Frontal cortex (tissue), 4 donors: ENCODE results near the gene TMPRSS9. TPM values are rescaled to one million over a fixed set of nuclear protein-coding genes. Genes with fewer than 3 reads are reported as not detected.

Experiments used
- DNase-seq, 2 donors: peaks; one replicate each; pipeline ENCODE4 v3.0.0; 2012; ENCODE audit warnings: low spot score in 2 of 2
- FAIRE-seq: peaks from 2 replicates; lab custom pipeline; 2012; peaks lifted over from hg19 to GRCh38; lab: Jason Lieb, UNC
- total RNA-seq: library from RNA; depleted of rRNA; stranded (reverse); fragments of >200 nt; gene quantifications from one replicate; pipeline ENCODE4 v1.2.3, GENCODE V29; 2014
- donor health status: control.
- donor health status: control.
- donor health status: control.

TMPRSS9 gene
- total RNA-seq = 0.41 TPM

DNA sequence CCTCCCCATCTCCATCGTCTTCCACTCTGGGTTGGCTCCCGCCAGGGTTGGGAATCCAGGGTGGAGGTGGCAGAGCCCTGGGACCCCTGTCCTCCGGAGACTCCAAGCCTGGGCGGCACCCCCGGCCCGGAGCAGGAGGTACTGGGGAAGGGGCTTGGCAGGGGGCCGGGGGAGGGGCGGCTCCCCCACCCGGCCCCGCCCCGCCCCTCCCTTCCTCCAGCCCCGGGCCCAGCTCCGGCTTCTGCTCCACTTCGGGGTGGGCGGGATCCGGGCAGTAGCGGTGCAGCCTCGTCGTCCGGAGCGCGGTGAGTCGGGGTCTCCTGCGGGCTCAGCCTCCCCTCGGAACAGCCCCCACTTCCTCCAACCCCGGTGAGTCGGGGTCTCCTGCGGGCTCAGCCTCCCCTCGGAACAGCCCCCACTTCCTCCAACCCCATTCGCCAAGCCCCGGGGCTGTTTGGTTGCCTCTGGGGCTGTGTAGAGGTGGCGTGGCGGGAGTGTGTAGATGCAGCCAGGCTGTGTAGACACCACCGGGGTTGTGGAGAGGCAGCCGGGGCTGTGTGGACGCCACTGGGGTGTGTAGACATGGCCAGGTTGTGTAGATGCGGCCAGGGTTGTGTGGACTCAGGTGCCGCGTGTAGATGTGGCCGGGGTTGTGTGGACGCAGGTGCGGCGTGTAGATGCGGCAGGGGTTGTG lies at the start of gene TMPRSS9:
TMPRSS9 (plus strand) TSS at position 274 of the 694 bp plus-strand sequence. CDS start 29,521 bp downstream, outside the sequence.
- FAIRE-seq = no peak
- no peak for DNase-seq

DNA sequence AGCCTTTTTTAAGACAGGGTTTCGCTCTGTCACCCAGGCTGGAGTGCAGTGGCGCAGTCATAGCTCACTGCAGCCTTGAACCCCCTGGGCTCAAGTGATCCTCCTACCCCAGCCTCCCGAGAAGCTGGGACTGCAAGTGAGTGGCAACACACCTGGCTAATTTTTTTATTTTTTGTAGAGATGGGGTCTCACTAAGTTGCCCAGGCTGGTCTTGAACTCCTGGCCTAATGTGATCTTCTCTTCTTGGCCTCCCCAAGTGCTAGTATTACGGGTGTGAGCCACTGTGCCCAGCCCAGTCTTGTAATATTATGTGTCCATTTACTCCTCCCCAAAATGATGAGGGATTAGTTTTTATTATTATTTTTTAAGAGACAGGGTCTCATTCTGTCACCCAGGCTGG lies 49.0 kb upstream of the TMPRSS9 start:
- DNase-seq (no peak), FAIRE-seq (no peak)

DNA sequence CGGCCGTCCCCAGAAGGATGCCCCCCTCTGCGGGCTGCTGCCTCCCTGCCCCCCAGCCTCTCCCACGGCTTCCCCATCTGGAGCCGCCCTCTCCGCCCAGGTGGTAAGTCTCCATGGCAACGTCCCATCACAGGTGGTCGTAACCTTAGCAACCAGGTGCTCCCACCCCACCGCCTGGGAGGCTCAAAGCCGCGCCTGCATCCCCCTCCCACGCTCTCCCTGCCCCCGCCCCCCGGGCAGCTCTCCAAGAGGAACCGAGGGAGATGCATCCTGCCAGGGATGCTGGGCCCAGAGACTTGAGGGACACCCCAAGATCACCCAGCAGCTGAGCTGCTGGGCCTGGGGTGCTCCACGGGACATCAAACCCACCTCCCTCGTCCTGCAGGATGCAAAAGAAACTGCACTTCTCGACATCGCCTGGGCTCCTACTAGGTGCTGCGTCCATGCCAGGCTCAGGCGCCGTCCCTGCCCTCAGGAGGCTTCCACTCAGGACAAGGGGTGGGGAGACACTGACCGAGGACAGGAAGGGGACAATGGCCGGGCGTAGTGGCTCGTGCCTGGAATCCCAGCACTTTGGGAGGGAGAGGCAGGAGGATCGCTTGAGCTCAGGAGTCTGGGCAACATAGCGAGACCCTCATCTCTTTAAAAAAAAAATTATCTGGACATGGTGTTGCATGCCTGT lies 47.1 kb upstream of the TMPRSS9 start:
- DNase-seq (no peak), FAIRE-seq (no peak)

DNA sequence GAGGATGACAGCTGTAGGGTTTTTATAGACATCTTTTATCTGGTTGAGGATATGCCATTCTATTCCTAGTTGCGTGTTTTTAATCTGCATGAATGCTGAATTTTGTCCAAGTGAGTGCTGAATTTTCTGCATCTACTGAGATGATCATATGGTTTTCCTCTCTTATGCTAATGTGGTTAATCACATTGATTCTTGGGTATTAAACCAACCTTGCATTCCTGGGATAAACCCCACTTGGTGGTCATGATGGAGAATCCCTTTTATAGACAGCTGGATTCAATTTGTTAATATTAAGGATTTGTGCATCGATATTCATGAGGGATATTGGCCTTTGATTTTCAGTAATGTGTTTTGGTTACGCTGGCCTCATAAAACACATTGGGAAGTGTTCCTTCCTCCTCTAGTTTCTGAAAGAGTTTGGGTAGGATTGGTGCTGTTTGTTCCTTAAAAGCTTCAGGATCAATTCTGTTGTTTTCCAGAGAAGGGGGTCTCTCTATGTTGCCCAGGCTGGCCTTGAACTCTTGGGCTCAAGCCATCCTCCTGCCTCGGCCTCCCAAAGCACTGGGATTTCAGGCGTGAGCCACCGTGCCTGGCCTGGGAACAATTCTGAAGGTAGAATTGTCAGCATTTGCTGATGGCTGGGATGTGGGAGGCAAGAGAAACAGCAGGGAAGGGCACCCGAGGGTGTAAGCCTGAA lies 44.8 kb upstream of the TMPRSS9 start:
- DNase-seq (no peak), FAIRE-seq (no peak)

DNA sequence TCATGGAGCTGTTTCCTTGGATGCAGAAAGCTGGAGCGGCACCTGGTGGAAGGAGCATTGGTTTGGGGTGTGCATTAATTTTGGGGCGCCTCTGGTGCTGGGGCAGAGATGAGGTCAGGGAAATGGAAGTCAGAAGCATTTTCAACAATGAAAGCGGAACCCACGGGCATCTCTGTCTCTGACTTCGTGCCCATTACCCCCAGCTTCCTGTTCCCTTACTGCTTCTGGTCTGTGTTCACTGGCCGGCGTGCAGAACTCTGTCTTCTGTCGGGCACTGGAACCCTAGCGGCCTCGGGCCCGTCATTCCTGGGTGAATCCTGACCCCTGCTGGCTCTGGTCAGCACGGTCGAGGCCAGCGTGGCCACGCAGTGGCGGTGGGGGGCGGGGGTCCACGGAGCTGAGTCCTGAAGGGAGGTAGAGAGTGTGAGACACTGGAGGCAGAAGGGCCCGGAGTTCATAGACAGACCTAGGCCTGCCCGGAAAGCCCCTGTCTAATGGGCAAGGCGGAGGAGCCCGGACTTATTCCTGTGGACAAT lies 44.2 kb upstream of the TMPRSS9 start:
- FAIRE-seq (no peak), DNase-seq (peak; percentile 78 to 82)

DNA sequence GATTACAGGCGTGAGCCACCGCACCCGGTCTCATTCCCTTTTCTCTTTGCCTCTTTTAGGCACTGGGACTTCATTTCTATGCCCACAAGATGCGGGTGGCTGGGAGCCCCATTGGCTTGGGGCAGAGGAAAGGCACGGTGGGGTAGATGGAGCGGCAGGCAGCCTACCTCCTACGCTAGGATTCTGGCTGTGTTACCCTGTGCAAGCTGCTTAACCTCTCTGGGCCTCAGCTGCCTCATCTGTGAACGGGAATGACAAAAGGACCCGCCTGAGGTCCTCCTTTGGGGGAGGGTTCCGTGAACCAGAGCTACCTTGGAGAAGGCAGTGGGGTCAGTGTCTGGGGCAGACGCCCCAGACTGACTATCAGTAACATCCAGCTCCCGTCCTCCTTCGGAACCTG lies 42.8 kb upstream of the TMPRSS9 start:
- DNase-seq = no peak
- FAIRE-seq = no peak

DNA sequence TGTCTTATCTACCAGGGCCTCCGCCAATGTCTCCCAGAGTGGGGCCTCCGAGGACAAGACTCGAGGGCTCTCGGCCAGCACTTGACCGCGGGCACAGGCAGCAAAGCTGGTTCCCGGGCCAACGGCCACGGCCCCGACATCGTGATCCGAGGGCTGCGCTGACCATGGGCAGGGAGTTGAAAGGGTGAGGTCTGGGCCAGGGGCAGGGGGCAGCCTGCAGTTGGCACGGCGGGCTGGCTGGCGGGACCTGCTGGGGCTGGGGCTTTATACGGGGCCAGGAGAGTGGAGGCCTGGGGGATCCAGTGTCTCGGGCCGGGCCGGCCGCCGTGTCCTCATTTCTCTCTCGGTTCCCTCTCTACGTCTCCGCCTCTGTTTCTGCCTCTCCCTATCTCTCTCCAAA lies 42.3 kb upstream of the TMPRSS9 start:
- FAIRE-seq (no peak), DNase-seq (no peak)

DNA sequence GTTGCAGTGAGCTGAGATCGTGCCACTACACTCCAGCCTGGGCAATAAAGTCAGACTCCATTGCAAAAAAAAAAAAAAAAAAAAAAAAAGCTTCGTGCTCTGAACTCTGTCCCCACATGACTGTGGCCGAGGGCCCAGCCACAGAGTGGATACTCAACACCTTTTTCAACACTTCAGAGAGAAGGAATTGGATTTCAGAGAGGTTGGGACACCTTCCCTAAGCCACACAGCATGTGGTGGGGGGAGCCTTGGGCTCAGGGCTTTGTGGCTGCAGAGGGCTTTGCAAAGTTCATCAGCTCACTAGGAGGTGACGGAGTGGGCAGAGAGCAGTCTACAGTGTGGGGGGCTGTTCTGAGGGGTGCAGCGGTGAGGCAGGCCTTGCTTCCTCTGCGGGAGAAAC lies 41.1 kb upstream of the TMPRSS9 start:
- DNase-seq (no peak), FAIRE-seq (no peak)

DNA sequence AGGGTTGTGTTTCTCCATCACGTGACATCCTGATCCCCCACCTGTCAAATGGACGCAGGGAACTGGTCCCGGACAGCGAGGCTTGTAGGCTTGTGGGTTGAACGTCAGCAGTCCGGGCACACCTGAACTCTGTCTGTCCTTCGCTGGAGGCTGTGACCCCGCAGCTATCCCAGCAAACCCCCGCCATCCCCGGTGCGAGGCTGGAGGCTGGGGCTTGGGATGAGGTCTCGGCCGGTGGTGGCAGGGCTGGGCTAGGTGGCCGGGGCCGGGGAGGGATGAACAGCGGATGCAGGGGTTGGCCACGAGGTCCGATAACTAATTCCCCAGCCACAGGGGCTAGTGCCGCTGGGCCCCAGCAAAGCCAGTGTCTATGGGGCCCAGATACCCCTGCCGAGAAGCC lies 40.5 kb upstream of the TMPRSS9 start:
- FAIRE-seq (no peak), DNase-seq (no peak)

DNA sequence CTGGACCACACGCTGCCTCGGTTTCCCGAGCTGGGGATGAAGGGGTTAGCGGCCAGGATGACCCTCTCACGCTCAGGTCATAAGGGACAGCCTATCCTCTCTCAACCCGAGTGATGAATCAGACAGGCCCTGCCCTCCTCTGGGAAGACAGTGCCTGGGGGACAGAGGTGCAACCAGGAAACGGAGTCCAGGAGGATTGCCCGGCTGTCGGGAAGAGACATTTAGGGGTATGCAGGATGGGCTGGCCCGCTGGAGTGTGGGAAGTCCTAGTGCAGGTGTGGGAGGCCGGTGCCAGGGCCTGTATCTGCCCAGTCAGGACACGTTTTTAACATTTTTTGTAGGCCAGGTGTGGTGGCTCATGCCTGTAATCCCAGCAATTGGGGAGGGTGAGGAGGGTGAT lies 40.0 kb upstream of the TMPRSS9 start:
- DNase-seq (no peak), FAIRE-seq (no peak)

DNA sequence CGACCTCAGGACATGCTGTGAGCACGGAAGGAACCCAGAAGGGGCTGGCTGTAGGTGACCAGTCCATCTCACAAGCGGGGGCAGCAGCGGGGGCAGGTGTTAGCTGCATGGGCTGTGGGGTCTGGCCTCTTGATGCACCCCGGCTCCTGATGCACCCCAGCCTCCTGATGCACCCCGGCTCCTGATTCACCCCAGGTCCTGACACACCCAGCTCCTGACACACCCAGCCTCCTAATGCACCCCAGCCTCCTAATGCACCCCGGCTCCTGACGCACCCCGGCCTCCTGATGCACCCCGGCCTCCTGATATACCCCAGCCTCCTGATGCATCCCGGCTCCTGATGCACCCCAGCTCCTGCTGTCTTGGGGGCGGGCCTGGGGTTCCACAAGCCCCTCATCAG lies 39.1 kb upstream of the TMPRSS9 start:
- FAIRE-seq = no peak
- no peak for DNase-seq

DNA sequence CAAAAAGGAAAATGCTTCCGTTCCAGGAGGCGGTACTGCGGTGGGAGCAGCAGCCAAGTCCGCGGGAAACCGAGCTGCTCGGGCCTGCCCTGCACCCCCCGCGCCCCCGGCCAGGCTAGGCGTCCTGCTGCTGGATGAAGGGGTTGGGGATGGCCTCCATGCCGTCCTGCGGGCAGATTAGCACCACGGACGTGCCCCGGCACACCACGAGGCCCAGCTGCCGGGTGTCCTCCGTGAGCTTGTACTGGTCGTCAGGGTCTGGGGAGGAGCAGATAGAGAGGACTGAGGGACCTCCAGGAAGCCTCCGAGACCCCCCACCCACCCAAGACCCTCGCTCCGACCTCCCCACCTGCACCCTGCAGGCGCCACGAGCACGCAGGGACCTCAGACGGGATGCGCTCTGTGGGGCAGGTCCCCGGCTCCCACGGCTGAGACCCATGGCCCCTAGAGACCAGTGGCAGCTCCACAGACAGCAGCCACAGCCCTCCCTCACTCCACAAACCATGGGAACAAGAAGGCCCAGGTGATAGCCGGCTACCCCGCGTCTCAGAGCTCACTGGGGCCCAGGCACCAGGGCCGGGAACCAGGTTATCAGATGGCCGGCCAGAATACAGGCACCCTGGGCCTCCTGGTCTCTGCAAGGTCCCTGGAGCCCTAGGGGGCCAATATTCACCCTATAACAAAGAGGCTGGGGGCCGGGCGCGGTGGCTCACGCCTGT lies 38.3 kb upstream of the TMPRSS9 start:
- FAIRE-seq = no peak
- no peak for DNase-seq

DNA sequence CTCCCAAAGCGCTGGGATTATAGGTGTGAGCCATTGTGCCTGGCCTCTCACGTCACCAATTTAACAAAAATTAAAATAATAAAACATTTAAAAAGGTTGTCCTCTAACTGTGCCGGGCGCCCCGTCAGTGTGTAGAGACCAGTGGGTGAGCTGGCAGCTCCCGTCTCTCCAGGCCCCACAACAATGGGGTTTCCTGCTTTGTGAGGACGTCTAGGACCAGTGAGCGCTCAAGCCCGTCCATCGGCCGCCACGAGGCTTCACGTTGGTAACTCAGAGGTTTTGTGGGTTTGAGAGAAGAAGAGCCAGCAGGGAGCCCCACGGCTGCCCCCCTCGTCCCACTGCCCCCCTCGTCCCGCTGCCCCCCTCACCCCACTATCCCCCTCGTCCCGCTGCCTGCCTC lies 36.4 kb upstream of the TMPRSS9 start:
- DNase-seq = no peak
- no peak for FAIRE-seq

DNA sequence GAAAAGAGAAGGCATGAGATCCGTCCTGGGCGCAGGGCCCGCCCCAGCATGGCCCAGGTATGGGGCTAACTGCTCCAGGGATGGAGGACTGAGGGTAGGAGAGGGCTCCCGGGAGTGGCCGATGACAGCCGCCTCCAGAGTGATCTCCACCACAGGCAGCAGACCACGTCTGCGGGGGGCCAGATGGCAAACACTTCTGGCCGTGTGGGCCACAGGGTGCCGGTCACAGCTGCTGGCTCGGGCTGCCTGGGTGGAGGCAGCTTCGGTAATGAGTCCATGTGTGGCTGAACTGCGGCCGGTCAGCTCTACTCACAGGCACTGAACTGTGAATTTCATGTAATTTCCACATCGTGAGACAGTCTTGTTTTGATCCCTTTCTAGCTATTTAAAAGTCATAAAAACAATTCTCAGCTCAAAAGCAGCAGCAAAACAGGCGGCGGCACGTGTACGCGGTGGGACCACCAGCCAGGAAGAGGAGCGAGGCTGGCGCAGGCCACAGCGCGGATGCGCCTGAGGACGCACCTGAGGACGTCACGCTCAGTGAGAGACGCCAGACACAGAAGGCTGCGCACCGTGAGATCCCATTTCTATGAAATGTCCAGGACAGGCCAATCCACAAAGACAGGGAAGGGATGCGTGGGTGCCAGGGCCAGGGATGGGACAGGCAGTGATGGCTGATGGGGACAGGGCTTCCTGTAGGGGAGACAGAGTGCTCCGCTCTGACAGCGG lies 35.7 kb upstream of the TMPRSS9 start:
- DNase-seq = no peak
- FAIRE-seq = no peak

DNA sequence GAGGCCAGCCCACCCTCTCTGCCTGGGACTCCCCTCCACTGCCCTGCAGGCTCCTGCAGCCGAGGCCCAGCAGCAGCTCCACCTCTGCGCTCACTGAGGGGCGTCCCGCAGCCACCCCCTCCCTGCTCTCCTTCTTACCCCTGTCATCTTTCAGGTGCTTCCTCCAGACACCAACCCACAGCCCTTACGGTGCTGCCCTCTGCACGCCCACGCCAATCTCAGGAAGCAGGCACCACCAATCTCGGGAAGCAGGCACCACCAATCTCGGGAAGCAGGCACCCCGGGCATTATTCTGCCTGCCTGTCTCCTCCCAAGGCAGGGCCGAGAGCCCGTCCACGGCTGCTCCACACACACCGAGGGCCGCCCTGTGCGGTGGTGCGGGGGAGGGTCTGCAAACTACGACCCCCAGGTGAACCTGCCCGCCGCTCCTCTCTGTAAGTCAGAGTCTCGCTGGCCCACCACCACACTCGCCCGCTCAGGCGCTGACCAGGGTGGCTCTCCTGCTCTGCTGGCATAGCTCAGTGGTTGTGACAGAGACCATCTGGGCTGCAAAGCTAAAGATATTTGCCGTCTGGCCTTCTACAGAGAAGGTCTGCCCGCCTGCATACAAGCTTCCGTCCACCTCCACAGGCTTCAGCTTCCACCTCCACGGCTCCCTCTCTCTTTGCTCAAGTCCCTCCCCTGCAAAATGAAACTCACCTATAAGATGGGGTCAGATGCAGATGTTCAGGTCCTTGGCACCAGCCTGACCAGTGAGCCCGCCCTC lies 34.6 kb upstream of the TMPRSS9 start:
- no peak for FAIRE-seq

DNA sequence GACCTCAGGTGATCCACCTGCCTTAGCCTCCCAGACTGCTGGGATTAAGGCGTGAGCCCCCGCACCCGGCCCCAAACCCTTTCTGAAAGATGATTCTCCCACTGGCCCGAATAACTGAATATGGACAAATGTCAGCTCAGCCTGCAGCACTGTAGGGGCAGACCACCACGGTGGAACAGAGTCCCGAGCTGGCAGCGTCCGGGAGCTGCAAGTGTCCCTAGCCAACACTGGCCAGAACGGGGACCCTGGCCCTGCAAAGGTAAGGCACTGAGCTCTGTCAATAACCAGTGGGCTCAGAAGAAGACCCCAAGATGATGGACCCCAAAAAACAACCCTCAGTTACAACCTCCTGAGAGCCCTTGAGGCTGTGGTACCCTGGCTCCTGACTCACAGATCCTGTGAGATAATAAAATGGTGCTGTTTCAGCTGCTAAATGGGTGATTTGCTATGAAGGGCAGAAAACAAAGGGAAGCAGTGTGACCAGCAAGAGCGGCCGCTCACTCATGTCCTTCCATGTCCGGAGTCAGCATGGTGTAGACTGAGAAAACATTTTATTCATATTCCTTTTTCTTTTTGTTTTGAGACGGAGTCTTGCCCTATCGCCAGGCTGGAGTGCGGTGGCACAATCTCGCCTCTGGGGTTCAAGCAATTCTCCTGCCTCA lies 33.2 kb upstream of the TMPRSS9 start:
- no peak for FAIRE-seq
- DNase-seq = no peak

More for the DNA sequence above, 34.6 kb upstream of the TMPRSS9 start:
- no peak for DNase-seq

DNA sequence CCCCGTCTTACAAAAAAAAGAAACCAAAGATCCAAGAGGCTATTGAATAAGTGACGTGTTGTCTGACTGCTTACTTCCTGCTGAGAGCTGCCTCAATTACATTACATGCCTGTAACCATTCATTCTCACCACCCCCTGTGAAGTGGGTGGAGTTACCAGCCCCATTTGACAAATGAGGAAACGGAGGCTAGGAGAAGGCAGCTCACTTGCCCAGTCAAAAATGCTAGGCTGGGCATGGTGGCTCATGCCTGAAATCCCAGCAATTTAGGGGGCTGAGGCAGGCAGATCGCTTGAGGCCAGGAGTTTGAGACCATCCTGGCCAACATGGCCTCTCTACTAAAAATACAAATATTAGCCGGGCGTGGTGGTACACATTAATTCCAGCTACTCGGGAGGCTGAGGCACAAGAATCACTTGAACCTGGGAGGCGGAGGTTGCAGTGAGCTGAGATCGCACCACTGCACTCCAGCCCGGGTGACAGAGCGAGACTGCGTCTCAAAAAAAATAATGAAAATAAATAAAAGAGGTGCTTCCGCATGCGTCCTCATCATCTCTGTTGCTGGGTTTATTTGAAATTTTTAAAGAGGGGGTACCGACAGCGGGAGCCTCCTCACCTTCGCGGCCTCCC lies 32.2 kb upstream of the TMPRSS9 start:
- peak in 1 of 2 donors; percentile 64 for DNase-seq
- FAIRE-seq = no peak
